ENCODE results near the gene LZTS2. TPM values are rescaled to one million over a fixed set of nuclear protein-coding genes. Genes with fewer than 3 reads are reported as not detected.
A peak's percentile ranks its signal among the peaks of the same experiment; 100 is the strongest.

The LZTS2 gene
- total and polyA plus RNA-seq, 7 donors, result 10.9 to 169 (median 82.3) TPM

DNA sequence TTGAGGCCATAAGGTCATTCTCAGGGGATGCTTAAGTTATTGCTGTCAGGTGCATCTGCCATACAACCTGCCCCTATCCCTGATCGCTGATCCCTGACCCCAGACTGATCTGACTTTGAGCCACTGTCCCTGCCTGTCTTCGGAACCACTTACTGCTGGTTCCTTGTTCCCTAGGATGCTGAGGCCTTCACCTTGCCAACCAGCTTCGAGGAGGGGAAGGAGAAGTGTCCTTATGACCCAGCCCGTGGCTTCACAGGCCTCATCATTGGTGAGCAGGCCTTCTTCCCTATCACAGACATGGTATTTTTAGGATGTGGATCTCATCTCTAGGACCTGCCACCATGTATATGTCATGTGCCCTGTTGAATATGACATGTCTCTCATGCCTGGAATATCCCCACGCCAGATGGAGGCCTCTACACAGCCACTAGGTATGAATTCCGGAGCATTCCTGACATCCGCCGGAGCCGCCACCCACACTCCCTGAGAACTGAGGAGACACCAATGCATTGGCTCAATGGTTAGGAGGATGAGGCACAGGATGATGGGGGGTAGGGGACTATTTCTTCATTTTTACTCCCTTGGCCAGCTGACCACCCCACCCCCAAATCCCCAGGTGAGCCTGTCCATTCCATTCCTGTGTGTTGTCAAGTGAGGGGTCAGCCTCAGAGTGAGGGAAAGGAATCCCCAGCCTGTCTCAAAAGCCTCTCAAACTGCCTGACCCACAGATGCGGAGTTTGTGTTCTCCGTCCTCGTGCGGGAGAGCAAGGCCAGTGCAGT, 21.3 kb upstream of the LZTS2 start:
- no peaks in the 10 kb centered on the region for H3K4me1 ChIP-seq
- H3K4me3 ChIP-seq, result no peak overlapping the region
- TF ChIP-seq, protein P1, sequence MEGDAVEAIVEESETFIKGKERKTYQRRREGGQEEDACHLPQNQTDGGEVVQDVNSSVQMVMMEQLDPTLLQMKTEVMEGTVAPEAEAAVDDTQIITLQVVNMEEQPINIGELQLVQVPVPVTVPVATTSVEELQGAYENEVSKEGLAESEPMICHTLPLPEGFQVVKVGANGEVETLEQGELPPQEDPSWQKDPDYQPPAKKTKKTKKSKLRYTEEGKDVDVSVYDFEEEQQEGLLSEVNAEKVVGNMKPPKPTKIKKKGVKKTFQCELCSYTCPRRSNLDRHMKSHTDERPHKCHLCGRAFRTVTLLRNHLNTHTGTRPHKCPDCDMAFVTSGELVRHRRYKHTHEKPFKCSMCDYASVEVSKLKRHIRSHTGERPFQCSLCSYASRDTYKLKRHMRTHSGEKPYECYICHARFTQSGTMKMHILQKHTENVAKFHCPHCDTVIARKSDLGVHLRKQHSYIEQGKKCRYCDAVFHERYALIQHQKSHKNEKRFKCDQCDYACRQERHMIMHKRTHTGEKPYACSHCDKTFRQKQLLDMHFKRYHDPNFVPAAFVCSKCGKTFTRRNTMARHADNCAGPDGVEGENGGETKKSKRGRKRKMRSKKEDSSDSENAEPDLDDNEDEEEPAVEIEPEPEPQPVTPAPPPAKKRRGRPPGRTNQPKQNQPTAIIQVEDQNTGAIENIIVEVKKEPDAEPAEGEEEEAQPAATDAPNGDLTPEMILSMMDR (IDR thresholded peaks at IDR 0.05), result no peak
- TF ChIP-seq EP300 (IDR thresholded peaks at IDR 0.05) (no peak), POLR2A (IDR thresholded peaks at IDR 0.05) (no peak), POLR2AphosphoS5 (IDR thresholded peaks at IDR 0.05) (no peak)
- H3K36me3 ChIP-seq, result peaks cover 5 to 41% (median 8%) of the 10 kb centered on the region in 4 donors
- intact Hi-C loops (cut with DNase I), result no loop called here
- H3K9me3 ChIP-seq, result no peaks in the 10 kb centered on the region
- DNase-seq, result peak; percentile 46
- no peak overlapping the region for H3K27ac ChIP-seq
- WGBS, 2 donors, result 91 to 95% methylated on average over 13 of the region's 13 CpGs
- no peaks in the 10 kb centered on the region for H3K27me3 ChIP-seq

DNA sequence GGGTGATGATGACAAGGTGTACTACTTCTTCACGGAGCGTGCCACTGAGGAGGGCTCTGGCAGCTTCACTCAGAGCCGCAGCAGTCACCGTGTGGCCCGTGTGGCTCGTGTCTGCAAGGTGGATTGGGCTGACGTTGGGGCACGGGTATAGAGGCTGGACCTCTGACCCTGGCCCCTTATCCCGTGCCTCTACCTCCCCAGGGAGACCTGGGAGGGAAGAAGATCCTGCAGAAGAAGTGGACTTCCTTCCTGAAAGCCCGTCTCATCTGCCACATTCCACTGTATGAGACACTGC, 20.8 kb upstream of the LZTS2 start:
- Histone ChIP-seq H3K9me3 (no peaks in the 10 kb centered on the region), H3K4me3 (no peak overlapping the region), H3K36me3 (peaks cover 5 to 47% (median 8%) of the 10 kb centered on the region in 4 donors), H3K4me1 (no peaks in the 10 kb centered on the region), H3K27me3 (no peaks in the 10 kb centered on the region), H3K27ac (no peak overlapping the region)
- peak; percentile 36 for DNase-seq
- intact Hi-C loops (cut with DNase I), result no loop called here
- WGBS, 2 donors, result 84 to 91% methylated on average over 10 of the region's 10 CpGs
- no peak for TF ChIP-seq POLR2A (IDR thresholded peaks at IDR 0.05)
- TF ChIP-seq POLR2AphosphoS5 (IDR thresholded peaks at IDR 0.05), result no peak
- TF ChIP-seq, protein P1 (IDR thresholded peaks at IDR 0.05), result no peak
- TF ChIP-seq EP300 (IDR thresholded peaks at IDR 0.05), result no peak

DNA sequence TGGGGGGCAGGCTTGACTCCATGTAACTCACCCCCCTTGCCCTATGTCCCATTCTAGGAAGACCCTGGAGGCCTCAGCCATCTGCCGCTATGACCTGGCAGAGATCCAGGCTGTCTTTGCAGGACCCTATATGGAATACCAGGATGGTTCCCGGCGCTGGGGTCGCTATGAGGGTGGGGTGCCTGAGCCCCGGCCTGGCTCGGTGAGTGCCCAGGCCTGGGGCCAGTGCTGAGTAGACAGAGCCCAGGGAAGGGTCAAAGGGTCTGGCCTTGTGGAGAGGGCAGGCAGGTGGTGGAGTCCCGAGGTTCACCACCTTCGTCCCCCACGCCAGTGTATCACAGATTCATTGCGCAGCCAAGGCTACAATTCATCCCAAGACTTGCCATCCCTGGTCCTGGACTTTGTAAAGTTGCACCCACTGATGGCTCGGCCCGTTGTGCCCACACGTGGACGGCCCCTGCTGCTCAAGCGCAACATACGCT, 19.8 kb upstream of the LZTS2 start:
- WGBS, 2 donors, result 93 to 94% methylated on average over 16 of the region's 16 CpGs
- H3K27me3 ChIP-seq, result no peaks in the 10 kb centered on the region
- no peak overlapping the region for H3K4me3 ChIP-seq
- no peaks in the 10 kb centered on the region for H3K4me1 ChIP-seq
- TF ChIP-seq, protein P1 (IDR thresholded peaks at IDR 0.05), result no peak
- no peak for TF ChIP-seq EP300 (IDR thresholded peaks at IDR 0.05)
- no peak for TF ChIP-seq POLR2A (IDR thresholded peaks at IDR 0.05)
- TF ChIP-seq POLR2AphosphoS5 (IDR thresholded peaks at IDR 0.05), result no peak
- intact Hi-C loops (cut with DNase I), result no loop called here
- DNase-seq, result peak; percentile 59
- no peaks in the 10 kb centered on the region for H3K9me3 ChIP-seq
- H3K36me3 ChIP-seq, result peaks cover 5 to 49% (median 8%) of the 10 kb centered on the region in 4 donors
- no peak overlapping the region for H3K27ac ChIP-seq

DNA sequence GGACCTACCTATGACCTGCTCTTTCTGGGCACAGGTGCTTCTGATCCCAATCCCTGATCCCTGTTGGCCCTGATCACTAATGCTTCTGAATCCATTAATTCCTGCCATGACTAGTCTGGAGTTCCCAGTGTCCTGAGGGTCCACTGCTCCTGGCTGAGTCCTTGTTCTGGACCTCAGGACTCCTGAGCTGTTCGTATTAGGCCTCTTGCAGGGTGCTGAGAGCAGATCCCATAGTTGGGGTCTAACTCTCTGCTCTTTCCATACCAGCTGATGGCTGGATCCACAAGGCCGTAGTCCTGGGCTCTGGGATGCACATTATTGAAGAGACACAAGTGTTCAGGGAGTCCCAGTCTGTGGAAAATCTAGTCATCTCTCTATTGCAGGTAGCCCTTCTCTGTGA, 19.3 kb upstream of the LZTS2 start:
- WGBS, 2 donors, result 91 to 94% methylated on average over 2 of the region's 2 CpGs
- no peak overlapping the region for H3K27ac ChIP-seq
- no peaks in the 10 kb centered on the region for H3K27me3 ChIP-seq
- H3K4me3 ChIP-seq, result no peak overlapping the region
- peaks cover 5 to 49% (median 8%) of the 10 kb centered on the region in 4 donors for H3K36me3 ChIP-seq
- H3K4me1 ChIP-seq, result no peaks in the 10 kb centered on the region
- TF ChIP-seq, protein P1 (IDR thresholded peaks at IDR 0.05), result no peak
- TF ChIP-seq POLR2AphosphoS5 (IDR thresholded peaks at IDR 0.05), result no peak
- TF ChIP-seq POLR2A (IDR thresholded peaks at IDR 0.05), result no peak
- no peak for TF ChIP-seq EP300 (IDR thresholded peaks at IDR 0.05)
- intact Hi-C loops (cut with DNase I), result no loop called here
- DNase-seq, result peak; percentile 40
- no peaks in the 10 kb centered on the region for H3K9me3 ChIP-seq
